CD4-positive, CD25-positive, alpha-beta regulatory T cell (primary cell): ENCODE data around the gene ABCD4. TPM values are rescaled to one million over a fixed set of nuclear protein-coding genes. Genes with fewer than 3 reads are reported as not detected.
A peak's percentile ranks its signal among the peaks of the same experiment; 100 is the strongest.

ENCODE experiments used
- ATAC-seq, 2 donors: fragments of 150-1000 bp; cut with Tn5 transposase; one replicate each; pipeline ENCODE4 v1.10.0; 2021; ENCODE audit warnings: low read depth in 2 of 2, moderate number of reproducible peaks in 2 of 2, moderate library complexity in 1 of 2
- DNase-seq, 3 donors: peaks; one replicate each; pipeline versions ENCODE4 v3.0.0 to v3.0.0-alpha.2; 2012 to 2022; ENCODE audit warnings: mixed read lengths in 1 of 3
- H3K27ac ChIP-seq: one replicate; pipeline ENCODE4 v1.7.0; 2013; ENCODE audit warnings: mild to moderate bottlenecking, low read length; ENCODE audit not compliant: insufficient read depth, poor library complexity, severe bottlenecking
- H3K27me3 ChIP-seq: one replicate; pipeline ENCODE4 v1.7.0; 2013; ENCODE audit warnings: low read length; ENCODE audit not compliant: control insufficient read depth, insufficient read depth
- H3K36me3 ChIP-seq: one replicate; pipeline ENCODE4 v1.7.0; 2013; ENCODE audit warnings: mild to moderate bottlenecking, low read length, moderate library complexity; ENCODE audit not compliant: control insufficient read depth, insufficient read depth
- H3K4me1 ChIP-seq: 2 replicates; pipeline ENCODE4 v1.7.0; 2013; ENCODE audit warnings: mild to moderate bottlenecking, low read length; ENCODE audit not compliant: insufficient read depth, control insufficient read depth, poor library complexity, severe bottlenecking
- H3K4me3 ChIP-seq: one replicate; pipeline ENCODE4 v1.7.0; 2013; ENCODE audit warnings: low read depth, mild to moderate bottlenecking, low read length, moderate library complexity
- H3K9me3 ChIP-seq, 2 experiments: 1 replicate in 1 of 2; 2 replicates in 1 of 2; pipeline ENCODE4 v1.7.0; 2013; ENCODE audit warnings: low read length in 2 of 2, mild to moderate bottlenecking in 1 of 2, moderate library complexity in 1 of 2; ENCODE audit not compliant: control insufficient read depth in 2 of 2
- H3K27ac Mint-ChIP-seq, 3 donors: one replicate each; pipeline ENCODE4 v1.8.0; 2020 to 2022; ENCODE audit warnings: mild to moderate bottlenecking in 3 of 3, mixed read lengths in 3 of 3, moderate library complexity in 2 of 3
- H3K27me3 Mint-ChIP-seq: one replicate; pipeline ENCODE4 v1.8.0; 2022; ENCODE audit warnings: mild to moderate bottlenecking, mixed read lengths
- H3K36me3 Mint-ChIP-seq: one replicate; pipeline ENCODE4 v1.8.0; 2020; ENCODE audit warnings: mixed read lengths
- H3K4me1 Mint-ChIP-seq, 4 donors: one replicate each; pipeline ENCODE4 v1.8.0; 2020 to 2022; ENCODE audit warnings: mixed read lengths in 4 of 4, mild to moderate bottlenecking in 1 of 4
- H3K4me3 Mint-ChIP-seq, 4 donors: one replicate each; pipeline ENCODE4 v1.8.0; 2020 to 2022; ENCODE audit warnings: mild to moderate bottlenecking in 4 of 4, mixed read lengths in 4 of 4, moderate library complexity in 3 of 4
- H3K9me3 Mint-ChIP-seq, 7 donors: one replicate each; pipeline ENCODE4 v1.8.0; 2020 to 2022; ENCODE audit warnings: mixed read lengths in 7 of 7, mild to moderate bottlenecking in 3 of 7, moderate library complexity in 2 of 7
- polyA plus RNA-seq, 4 donors: library from polyadenylated mRNA; unstranded; fragments of 300-500 nt; fragmentation: Illumina TruSeq; gene quantifications; one replicate each; pipeline ENCODE4 v1.2.3, GENCODE V29; 2021
- total RNA-seq: library from RNA; stranded (reverse); gene quantifications from one replicate; pipeline ENCODE4 v1.2.3, GENCODE V29; 2022

Gene ABCD4
- total and polyA plus RNA-seq, 5 donors from 2014 or later = 21.8 to 71.4 (median 27.6) TPM

GRCh38 chr14:74244115-74244514 lies 58.6 kb downstream of the ABCD4 start:
- H3K4me1 Mint-ChIP-seq = peaks cover 0 to 26% (median 9%) of the 10 kb centered on the region in 4 donors
- H3K4me3 Mint-ChIP-seq = no peak overlapping the region
- H3K36me3 Mint-ChIP-seq = no peaks in the 10 kb centered on the region
- H3K27me3 Mint-ChIP-seq = peaks cover 86% of the 10 kb centered on the region
- Histone ChIP-seq H3K4me3 (no peak overlapping the region), H3K9me3 (no peaks in the 10 kb centered on the region), H3K4me1 (peaks cover 21% of the 10 kb centered on the region), H3K36me3 (no peaks in the 10 kb centered on the region), H3K27me3 (peaks cover 27% of the 10 kb centered on the region), H3K27ac (no peak overlapping the region)
- no peak overlapping the region for H3K27ac Mint-ChIP-seq
- no peak for DNase-seq
- peaks cover 0 to 5% (median 0%) of the 10 kb centered on the region in 7 donors for H3K9me3 Mint-ChIP-seq
- no peak for ATAC-seq

- no peak overlapping the region for H3K4me3 ChIP-seq
- Mint-ChIP-seq H3K27me3 (peaks cover 86% of the 10 kb centered on the region), H3K27ac (no peak overlapping the region), H3K9me3 (peaks cover 0 to 5% (median 0%) of the 10 kb centered on the region in 7 donors), H3K4me3 (peak overlapping the region in 2 of 4 donors; percentile 4 to 38), H3K36me3 (no peaks in the 10 kb centered on the region), H3K4me1 (peaks cover 0 to 30% (median 9%) of the 10 kb centered on the region in 4 donors)
- H3K9me3 ChIP-seq = no peaks in the 10 kb centered on the region
- DNase-seq = no peak
- ATAC-seq = no peak
- H3K4me1 ChIP-seq = peaks cover 21% of the 10 kb centered on the region
- H3K27ac ChIP-seq = no peak overlapping the region
- no peaks in the 10 kb centered on the region for H3K36me3 ChIP-seq
- peaks cover 37% of the 10 kb centered on the region for H3K27me3 ChIP-seq
These were observed 59.7 kb downstream of the ABCD4 start for GRCh38 chr14:74243051-74243450.

DNA sequence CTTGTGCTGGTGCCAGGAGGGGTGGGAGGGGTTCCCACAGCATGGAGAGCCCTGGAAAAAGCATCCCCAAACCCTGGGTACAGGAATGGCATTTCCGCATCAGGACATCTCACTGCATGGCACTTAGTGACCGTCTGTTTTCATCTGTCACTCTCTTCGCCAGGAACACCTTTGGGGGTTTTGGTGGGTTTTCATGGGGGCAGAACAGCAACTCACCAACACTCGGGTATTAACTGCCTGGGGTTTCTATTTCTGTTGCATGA lies 60.0 kb downstream of the ABCD4 start:
- ATAC-seq = no peak
- Histone ChIP-seq H3K4me3 (no peak overlapping the region), H3K27me3 (peaks cover 40% of the 10 kb centered on the region)

GRCh38 chr14:74242021-74242779 lies 60.5 kb downstream of the ABCD4 start:
- Mint-ChIP-seq H3K27me3 (peaks cover 85% of the 10 kb centered on the region), H3K36me3 (no peaks in the 10 kb centered on the region), H3K4me1 (peaks cover 0 to 30% (median 9%) of the 10 kb centered on the region in 4 donors), H3K9me3 (peaks cover 0 to 5% (median 0%) of the 10 kb centered on the region in 7 donors), H3K27ac (no peak overlapping the region), H3K4me3 (peak overlapping the region; percentile 1 to 78 (median 62))
- Histone ChIP-seq H3K4me1 (peaks cover 21% of the 10 kb centered on the region), H3K9me3 (no peaks in the 10 kb centered on the region), H3K27me3 (peaks cover 45% of the 10 kb centered on the region), H3K36me3 (no peaks in the 10 kb centered on the region), H3K27ac (no peak overlapping the region), H3K4me3 (no peak overlapping the region)
- ATAC-seq (no peak), DNase-seq (no peak)

More for the DNA sequence above, 60.0 kb downstream of the ABCD4 start:
- Mint-ChIP-seq H3K27ac (no peak overlapping the region), H3K36me3 (no peaks in the 10 kb centered on the region), H3K9me3 (peaks cover 0 to 5% (median 0%) of the 10 kb centered on the region in 7 donors), H3K4me1 (peaks cover 0 to 30% (median 9%) of the 10 kb centered on the region in 4 donors), H3K4me3 (peak overlapping the region in 1 of 4 donors; percentile 4), H3K27me3 (peaks cover 87% of the 10 kb centered on the region)
- DNase-seq = no peak
- H3K9me3 ChIP-seq = no peaks in the 10 kb centered on the region
- no peaks in the 10 kb centered on the region for H3K36me3 ChIP-seq
- H3K27ac ChIP-seq = no peak overlapping the region
- H3K4me1 ChIP-seq = peaks cover 21% of the 10 kb centered on the region

DNA sequence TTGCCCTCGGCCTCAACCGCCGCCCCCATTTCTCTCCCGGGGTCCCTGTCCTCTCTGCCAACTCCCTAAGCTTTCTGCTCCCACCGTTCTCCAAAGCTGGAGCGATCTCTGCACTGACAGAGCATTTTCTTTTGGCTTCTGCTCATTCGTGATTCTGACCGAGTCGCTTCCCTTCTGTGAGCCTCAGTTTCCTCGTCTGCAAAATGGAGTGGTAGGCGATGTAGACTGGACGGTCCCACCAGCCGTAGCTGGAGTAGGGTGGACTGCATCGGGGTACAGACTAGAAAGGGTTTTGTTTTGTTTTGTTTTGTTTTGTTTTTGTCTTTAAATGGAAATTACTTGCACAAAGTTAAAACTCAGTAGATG lies 61.1 kb downstream of the ABCD4 start:
- H3K36me3 Mint-ChIP-seq = no peaks in the 10 kb centered on the region
- H3K27me3 Mint-ChIP-seq = peaks cover 86% of the 10 kb centered on the region
- no peak overlapping the region for H3K27ac ChIP-seq
- no peak overlapping the region for H3K27ac Mint-ChIP-seq
- peaks cover 0 to 30% (median 9%) of the 10 kb centered on the region in 4 donors for H3K4me1 Mint-ChIP-seq
- no peaks in the 10 kb centered on the region for H3K9me3 ChIP-seq
- H3K36me3 ChIP-seq = no peaks in the 10 kb centered on the region
- no peak overlapping the region for H3K4me3 ChIP-seq
- ATAC-seq (no peak), DNase-seq (no peak)
- H3K4me1 ChIP-seq = peaks cover 21% of the 10 kb centered on the region
- H3K9me3 Mint-ChIP-seq = peaks cover 0 to 5% (median 0%) of the 10 kb centered on the region in 7 donors
- peak overlapping the region; percentile 1 to 78 (median 52) for H3K4me3 Mint-ChIP-seq
- peaks cover 45% of the 10 kb centered on the region for H3K27me3 ChIP-seq

- DNase-seq (peak in 1 of 3 donors; percentile 13), ATAC-seq (no peak)
- H3K9me3 ChIP-seq = no peaks in the 10 kb centered on the region
- Mint-ChIP-seq H3K27ac (no peak overlapping the region), H3K27me3 (peaks cover 84% of the 10 kb centered on the region), H3K4me1 (peaks cover 0 to 30% (median 9%) of the 10 kb centered on the region in 4 donors), H3K4me3 (peak overlapping the region in 3 of 4 donors; percentile 54 to 78 (median 61)), H3K36me3 (no peaks in the 10 kb centered on the region), H3K9me3 (peaks cover 0 to 5% (median 0%) of the 10 kb centered on the region in 7 donors)
- no peak overlapping the region for H3K4me3 ChIP-seq
- H3K27ac ChIP-seq = no peak overlapping the region
- H3K36me3 ChIP-seq = no peaks in the 10 kb centered on the region
- H3K4me1 ChIP-seq = peaks cover 21% of the 10 kb centered on the region
- peaks cover 45% of the 10 kb centered on the region for H3K27me3 ChIP-seq
These were observed 61.7 kb downstream of the ABCD4 start for GRCh38 chr14:74240794-74241651.

DNA sequence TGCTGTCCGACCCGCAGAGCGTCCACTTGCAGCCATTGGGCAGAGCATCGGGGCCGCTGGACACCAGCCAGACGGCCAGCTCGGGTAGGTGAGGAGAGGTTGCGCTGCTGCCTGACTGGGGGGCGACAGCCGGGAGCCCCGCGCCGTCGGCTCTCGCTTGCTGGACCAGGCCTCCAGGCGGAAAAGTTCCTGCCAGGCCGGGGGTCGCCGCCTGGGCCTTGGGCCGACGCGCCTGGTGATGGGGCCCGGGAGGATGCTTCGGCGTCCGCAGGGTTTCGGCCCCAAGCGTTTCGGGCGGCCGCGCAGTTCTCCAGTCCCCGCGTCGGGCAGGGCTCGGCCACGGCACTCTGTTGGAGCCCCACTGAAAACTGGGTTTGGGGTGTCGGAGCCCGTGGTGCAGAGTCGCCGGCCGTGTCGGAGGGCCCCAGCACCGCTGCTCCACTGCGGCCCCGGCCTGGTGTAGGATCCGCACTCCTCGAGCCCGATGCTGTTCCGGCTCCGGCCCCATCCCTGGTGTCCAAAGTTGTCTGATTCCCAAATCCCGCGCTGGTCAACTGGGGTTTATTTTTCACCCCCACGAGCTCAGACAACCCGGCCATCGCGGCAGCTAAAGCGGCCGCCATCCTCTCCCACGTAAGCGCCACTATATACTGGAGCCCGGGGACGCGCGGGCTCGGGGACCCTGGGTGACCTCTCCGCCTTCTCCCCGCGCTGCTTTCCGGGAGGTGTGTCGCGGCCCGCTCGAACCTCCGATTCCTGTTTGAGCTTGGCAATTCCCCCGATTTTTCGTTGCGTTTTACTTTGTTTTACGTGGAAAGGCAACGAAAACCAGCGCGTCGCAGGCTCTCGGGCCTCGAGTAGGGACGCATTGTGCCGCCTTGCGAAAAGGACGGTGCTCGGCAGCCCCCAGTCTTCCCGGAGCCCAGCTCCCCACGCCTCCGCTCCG lies 62.6 kb downstream of the ABCD4 start:
- Mint-ChIP-seq H3K4me1 (peaks cover 0 to 30% (median 9%) of the 10 kb centered on the region in 4 donors), H3K9me3 (peaks cover 0 to 5% (median 0%) of the 10 kb centered on the region in 7 donors), H3K27me3 (peaks cover 83% of the 10 kb centered on the region), H3K27ac (no peak overlapping the region), H3K4me3 (peak overlapping the region in 2 of 4 donors; percentile 61 to 67), H3K36me3 (no peaks in the 10 kb centered on the region)
- Histone ChIP-seq H3K4me1 (peaks cover 21% of the 10 kb centered on the region), H3K4me3 (no peak overlapping the region), H3K27me3 (peaks cover 45% of the 10 kb centered on the region), H3K27ac (no peak overlapping the region), H3K36me3 (no peaks in the 10 kb centered on the region), H3K9me3 (no peaks in the 10 kb centered on the region)
- no peak for ATAC-seq
- DNase-seq = peak in 1 of 3 donors; percentile 9
